HepG2 (cell line): ENCODE results near the gene BICDL2. TPM values are rescaled to one million over a fixed set of nuclear protein-coding genes. Genes with fewer than 3 reads are reported as not detected.
A peak's percentile ranks its signal among the peaks of the same experiment; 100 is the strongest.

Source experiments
- ATF7-NPFF ChIP-seq: sonication (generic); formaldehyde crosslinking; IDR thresholded peaks from 2 replicates; pipeline ENCODE4 v1.8.1; 2023; ENCODE audit warnings: mild to moderate bottlenecking, low read depth, missing genetic modification reagents, moderate library complexity
- CBX1 ChIP-seq: IDR thresholded peaks from one replicate; pipeline ENCODE4 v1.6.1; 2016; ENCODE audit warnings: antibody characterized with exemption, low read depth
- HMG20B ChIP-seq: conservative IDR thresholded peaks from 2 replicates; pipeline ENCODE4 v1.6.1; 2016; ENCODE audit warnings: missing genetic modification reagents, missing compliant biosample characterization
- HOXA5 ChIP-seq: sonication (generic); formaldehyde crosslinking; IDR thresholded peaks from 2 replicates; pipeline ENCODE4 v1.4.0; 2020; ENCODE audit warnings: missing genetic modification reagents
- ISL2 ChIP-seq: sonication (generic); formaldehyde crosslinking; IDR thresholded peaks from 2 replicates; pipeline ENCODE4 v1.5.0; 2020; ENCODE audit warnings: missing genetic modification reagents
- MEIS2 ChIP-seq: sonication (generic); formaldehyde crosslinking; IDR thresholded peaks from 2 replicates; pipeline ENCODE4 v1.9.0; 2021; ENCODE audit warnings: mild to moderate bottlenecking, missing genetic modification reagents
- NFE2L2 ChIP-seq: fragments of 150-350 bp; IDR thresholded peaks from 2 replicates; pipeline ENCODE4 v1.6.1; 2014; ENCODE audit warnings: low read length
- NR1H2 ChIP-seq: sonication (generic); formaldehyde crosslinking; IDR thresholded peaks from 2 replicates; pipeline ENCODE4 v1.8.1; 2022; ENCODE audit warnings: low read depth, missing genetic modification reagents, borderline replicate concordance
- REPIN1 ChIP-seq: sonication (generic); formaldehyde crosslinking; IDR thresholded peaks from 2 replicates; pipeline ENCODE4 v1.8.0; 2022; ENCODE audit warnings: missing genetic modification reagents, low read depth, mild to moderate bottlenecking, borderline replicate concordance
- TOE1 ChIP-seq: sonication (generic); formaldehyde crosslinking; IDR thresholded peaks from 2 replicates; pipeline ENCODE4 v1.4.0; 2020; ENCODE audit warnings: mild to moderate bottlenecking, missing genetic modification reagents
- TP53 ChIP-seq: sonication (generic); formaldehyde crosslinking; conservative IDR thresholded peaks from 2 replicates; pipeline ENCODE4 v1.4.0; 2020; ENCODE audit warnings: missing genetic modification reagents
- U2AF1 ChIP-seq: fragments of 200-400 bp; formaldehyde crosslinking; optimal IDR thresholded peaks from 2 replicates; pipeline ENCODE3; 2017; ENCODE audit warnings: mild to moderate bottlenecking, low read depth, low read length
- ZNF180 ChIP-seq: sonication (generic); formaldehyde crosslinking; IDR thresholded peaks from 2 replicates; pipeline ENCODE4 v1.4.0; 2020; ENCODE audit warnings: low read depth, missing genetic modification reagents, borderline replicate concordance
- ZNF34 ChIP-seq: sonication (generic); formaldehyde crosslinking; IDR thresholded peaks from 2 replicates; pipeline ENCODE4 v1.4.0; 2020; ENCODE audit warnings: mild to moderate bottlenecking, missing genetic modification reagents, borderline replicate concordance
- ZNF503 ChIP-seq: sonication (generic); formaldehyde crosslinking; IDR thresholded peaks from 2 replicates; pipeline ENCODE4 v1.4.0; 2020; ENCODE audit warnings: missing genetic modification reagents
- ZNF550 ChIP-seq: sonication (generic); formaldehyde crosslinking; IDR thresholded peaks from 2 replicates; pipeline ENCODE4 v1.4.0; 2020; ENCODE audit warnings: mild to moderate bottlenecking, missing genetic modification reagents, borderline replicate concordance
- ZNF619 ChIP-seq: sonication (generic); formaldehyde crosslinking; IDR thresholded peaks from 2 replicates; pipeline ENCODE4 v1.4.0; 2020; ENCODE audit warnings: mild to moderate bottlenecking, missing genetic modification reagents
- ZNF792 ChIP-seq: IDR thresholded peaks from 2 replicates; pipeline ENCODE4 v1.6.1; 2016
- polyA plus RNA-seq, 8 experiments: library from polyadenylated mRNA; depleted of rRNA in 3 of 8; stranded (reverse) in 7 of 8; unstranded in 1 of 8; fragments of >200 nt; fragmentation: Illumina TruSeq in 4 of 8; extraction: Trizol in 4 of 8; gene quantifications; 2 replicates each; pipeline versions ENCODE4 v1.2.1 to v1.2.3, GENCODE V29; 2011 to 2016; ENCODE audit warnings: low read depth in 4 of 8, missing spikeins in 1 of 8, mixed read lengths in 1 of 8; ENCODE audit not compliant: insufficient read depth in 1 of 8
- total RNA-seq, 5 experiments: library from RNA; depleted of rRNA; stranded (reverse); fragments of >200 nt; fragmentation: Illumina TruSeq; extraction: Trizol; gene quantifications; 2 replicates each; pipeline ENCODE4 v1.2.3, GENCODE V29; 2016; ENCODE audit warnings: low read depth in 1 of 5
- TF ChIP-seq, protein P1 (sequence below): IDR thresholded peaks from 2 replicates; pipeline ENCODE4 v1.6.1; 2016; ENCODE audit warnings: low read depth, control low read depth
- TF ChIP-seq, protein P2 (sequence below): sonication (generic); formaldehyde crosslinking; IDR thresholded peaks from 2 replicates; pipeline ENCODE4 v1.5.0; 2020; ENCODE audit warnings: missing genetic modification reagents
- TF ChIP-seq, protein P3 (sequence below): sonication (generic); formaldehyde crosslinking; IDR thresholded peaks from 2 replicates; pipeline ENCODE4 v1.4.0; 2020; ENCODE audit warnings: missing genetic modification reagents, mild to moderate bottlenecking, borderline replicate concordance

The BICDL2 gene
- total and polyA plus RNA-seq, 2 of the 13 experiments (the other 11 are each of a cell fraction or from before 2014, with no cell fraction given) = 0.12 TPM; not detected in 1

DNA sequence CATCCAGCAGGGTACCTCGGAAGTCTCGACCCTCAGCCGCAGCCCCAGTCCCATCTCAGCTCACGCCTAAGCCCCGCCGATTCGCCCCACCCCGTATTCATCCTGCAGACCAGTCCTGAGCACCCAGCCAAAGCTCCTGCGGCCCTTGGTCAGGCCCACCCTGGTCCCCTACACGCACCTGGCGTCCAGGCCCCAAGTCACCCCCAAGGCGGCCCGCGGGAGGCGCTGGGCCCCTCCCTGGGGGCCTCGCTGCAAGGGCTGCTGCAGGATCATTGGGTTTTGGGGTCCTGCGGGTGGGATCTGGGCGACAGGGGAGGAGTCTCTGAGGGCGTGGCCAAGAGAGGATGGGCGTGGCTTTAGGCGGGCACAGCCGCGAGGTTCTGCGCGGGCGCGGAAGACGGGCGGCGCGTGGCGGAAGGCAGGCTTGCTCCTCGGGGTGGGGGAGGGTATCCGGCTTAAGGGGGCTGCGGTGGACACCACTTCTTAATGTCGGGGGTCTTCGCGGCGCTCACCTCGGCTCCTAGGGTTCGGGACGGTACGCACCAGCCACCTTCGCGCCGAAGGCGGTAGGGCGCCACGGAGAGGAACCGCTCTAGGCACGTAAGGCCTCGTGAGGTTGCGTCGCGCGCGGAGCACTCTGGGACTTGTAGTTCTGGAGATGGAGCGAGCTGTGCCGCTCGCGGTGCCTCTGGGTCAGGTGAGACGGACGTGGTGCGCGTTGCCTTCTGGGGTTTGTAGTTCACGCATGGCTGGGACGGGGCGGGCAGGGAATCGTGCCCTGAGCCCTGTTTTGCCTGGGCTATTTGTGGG is 12.9 kb downstream of the BICDL2 start, which contains the start of the genes HCFC1R1 and THOC6 (continued):
- no peak; the same call in none of the 2 replicates for TF ChIP-seq ZNF503 (CRISPR knock-in tag)
- TF ChIP-seq ZNF180 (CRISPR knock-in tag) = no peak
- TF ChIP-seq ZNF34 (CRISPR knock-in tag) = no peak
- 0 out of 2 replicates have a peak, but pooled peaks have one; percentile 79 for TF ChIP-seq ZNF619 (CRISPR knock-in tag)
- no peak for TF ChIP-seq MEIS2
- TF ChIP-seq, protein P1, sequence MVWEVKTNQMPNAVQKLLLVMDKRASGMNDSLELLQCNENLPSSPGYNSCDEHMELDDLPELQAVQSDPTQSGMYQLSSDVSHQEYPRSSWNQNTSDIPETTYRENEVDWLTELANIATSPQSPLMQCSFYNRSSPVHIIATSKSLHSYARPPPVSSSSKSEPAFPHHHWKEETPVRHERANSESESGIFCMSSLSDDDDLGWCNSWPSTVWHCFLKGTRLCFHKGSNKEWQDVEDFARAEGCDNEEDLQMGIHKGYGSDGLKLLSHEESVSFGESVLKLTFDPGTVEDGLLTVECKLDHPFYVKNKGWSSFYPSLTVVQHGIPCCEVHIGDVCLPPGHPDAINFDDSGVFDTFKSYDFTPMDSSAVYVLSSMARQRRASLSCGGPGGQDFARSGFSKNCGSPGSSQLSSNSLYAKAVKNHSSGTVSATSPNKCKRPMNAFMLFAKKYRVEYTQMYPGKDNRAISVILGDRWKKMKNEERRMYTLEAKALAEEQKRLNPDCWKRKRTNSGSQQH (CRISPR knock-in tag) = no peak
- peak; percentile 73; the same call in 1 of the 2 replicates for TF ChIP-seq ATF7-NPFF (CRISPR knock-in tag)
- TF ChIP-seq CBX1 = peak; percentile 49
- no peak for TF ChIP-seq ZNF550 (CRISPR knock-in tag)
- TF ChIP-seq, protein P2, sequence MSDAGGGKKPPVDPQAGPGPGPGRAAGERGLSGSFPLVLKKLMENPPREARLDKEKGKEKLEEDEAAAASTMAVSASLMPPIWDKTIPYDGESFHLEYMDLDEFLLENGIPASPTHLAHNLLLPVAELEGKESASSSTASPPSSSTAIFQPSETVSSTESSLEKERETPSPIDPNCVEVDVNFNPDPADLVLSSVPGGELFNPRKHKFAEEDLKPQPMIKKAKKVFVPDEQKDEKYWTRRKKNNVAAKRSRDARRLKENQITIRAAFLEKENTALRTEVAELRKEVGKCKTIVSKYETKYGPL (CRISPR knock-in tag) = no peak
- TF ChIP-seq HOXA5 (CRISPR knock-in tag) = peak; percentile 66; the same call in 1 of the 2 replicates
- peak; percentile 75 for TF ChIP-seq ISL2 (CRISPR knock-in tag)
- peak; percentile 85; the same call in 1 of the 2 replicates for TF ChIP-seq REPIN1
- no peak for TF ChIP-seq TOE1 (CRISPR knock-in tag)
- TF ChIP-seq NFE2L2 = no peak
- no peak for TF ChIP-seq HMG20B
- TF ChIP-seq ZNF792 (CRISPR knock-in tag) = peak; percentile 64; the same call in 1 of the 2 replicates
- TF ChIP-seq TP53 (CRISPR knock-in tag) = no peak
- TF ChIP-seq U2AF1 = no peak
- TF ChIP-seq, protein P3, sequence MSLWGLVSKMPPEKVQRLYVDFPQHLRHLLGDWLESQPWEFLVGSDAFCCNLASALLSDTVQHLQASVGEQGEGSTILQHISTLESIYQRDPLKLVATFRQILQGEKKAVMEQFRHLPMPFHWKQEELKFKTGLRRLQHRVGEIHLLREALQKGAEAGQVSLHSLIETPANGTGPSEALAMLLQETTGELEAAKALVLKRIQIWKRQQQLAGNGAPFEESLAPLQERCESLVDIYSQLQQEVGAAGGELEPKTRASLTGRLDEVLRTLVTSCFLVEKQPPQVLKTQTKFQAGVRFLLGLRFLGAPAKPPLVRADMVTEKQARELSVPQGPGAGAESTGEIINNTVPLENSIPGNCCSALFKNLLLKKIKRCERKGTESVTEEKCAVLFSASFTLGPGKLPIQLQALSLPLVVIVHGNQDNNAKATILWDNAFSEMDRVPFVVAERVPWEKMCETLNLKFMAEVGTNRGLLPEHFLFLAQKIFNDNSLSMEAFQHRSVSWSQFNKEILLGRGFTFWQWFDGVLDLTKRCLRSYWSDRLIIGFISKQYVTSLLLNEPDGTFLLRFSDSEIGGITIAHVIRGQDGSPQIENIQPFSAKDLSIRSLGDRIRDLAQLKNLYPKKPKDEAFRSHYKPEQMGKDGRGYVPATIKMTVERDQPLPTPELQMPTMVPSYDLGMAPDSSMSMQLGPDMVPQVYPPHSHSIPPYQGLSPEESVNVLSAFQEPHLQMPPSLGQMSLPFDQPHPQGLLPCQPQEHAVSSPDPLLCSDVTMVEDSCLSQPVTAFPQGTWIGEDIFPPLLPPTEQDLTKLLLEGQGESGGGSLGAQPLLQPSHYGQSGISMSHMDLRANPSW (CRISPR knock-in tag) = no peak
- TF ChIP-seq NR1H2 (CRISPR knock-in tag) = no peak
